NCI-H2107 treated with DMSO at 0.1 percent for 48 hours (cell line): ENCODE results near the gene IL12RB2.

Source experiments
- DNase-seq: peaks from one replicate; lab custom pipeline; 2025; ENCODE audit not compliant: unreplicated experiment; lab: John Stamatoyannopoulos, UW

IL12RB2 gene

GRCh38 chr1:67308136-67308535 lies 463 bp downstream of the IL12RB2 start:
- DNase-seq: no peak

GRCh38 chr1:67312615-67313014 lies 4.9 kb downstream of the IL12RB2 start:
- no peak for DNase-seq

- DNase-seq: no peak
These were observed 6.4 kb downstream of the IL12RB2 start for GRCh38 chr1:67313934-67314671.

GRCh38 chr1:67314696-67315095 lies 7.0 kb downstream of the IL12RB2 start:
- no peak for DNase-seq

- no peak for DNase-seq
These were observed 8.7 kb downstream of the IL12RB2 start for GRCh38 chr1:67316180-67316902.

- DNase-seq: no peak
These were observed 9.2 kb downstream of the IL12RB2 start for GRCh38 chr1:67316918-67317317.

- no peak for DNase-seq
These were observed 10.1 kb downstream of the IL12RB2 start for GRCh38 chr1:67317803-67318202.

- DNase-seq: no peak
These were observed 14.8 kb downstream of the IL12RB2 start for GRCh38 chr1:67322442-67322841.

GRCh38 chr1:67323087-67323486 lies 15.4 kb downstream of the IL12RB2 start:
- DNase-seq: no peak

- no peak for DNase-seq
These were observed 16.4 kb downstream of the IL12RB2 start for GRCh38 chr1:67324068-67324467.

- no peak for DNase-seq
These were observed 20.3 kb downstream of the IL12RB2 start for GRCh38 chr1:67327864-67328466.

- DNase-seq: no peak
These were observed 25.2 kb downstream of the IL12RB2 start for GRCh38 chr1:67332653-67333529.

- DNase-seq: no peak
These were observed 25.9 kb downstream of the IL12RB2 start for GRCh38 chr1:67333603-67334002.

- DNase-seq: no peak
These were observed 27.7 kb downstream of the IL12RB2 start for GRCh38 chr1:67335411-67335810.

- no peak for DNase-seq
These were observed 28.5 kb downstream of the IL12RB2 start for GRCh38 chr1:67336157-67336556.

- no peak for DNase-seq
These were observed 29.1 kb downstream of the IL12RB2 start for GRCh38 chr1:67336783-67337182.

GRCh38 chr1:67338642-67339041 lies 31.0 kb downstream of the IL12RB2 start:
- no peak for DNase-seq

GRCh38 chr1:67339623-67340343 lies 32.1 kb downstream of the IL12RB2 start:
- no peak for DNase-seq

- DNase-seq: no peak
These were observed 34.6 kb downstream of the IL12RB2 start for GRCh38 chr1:67342076-67342890.

GRCh38 chr1:67345556-67345955 lies 37.9 kb downstream of the IL12RB2 start:
- no peak for DNase-seq
